Stomach (tissue), 4 donors: ENCODE data around the gene TUFM.

Experiments
- POLR2A ChIP-seq, 4 donors: fragments of 450-650 bp; IDR thresholded peaks; one replicate each; pipeline ENCODE4 v1.6.1; 2016; ENCODE audit warnings: antibody characterized with exemption in 4 of 4, control low read depth in 2 of 4, mild to moderate bottlenecking in 1 of 4, moderate library complexity in 1 of 4
- POLR2AphosphoS5 ChIP-seq, 3 donors: sonication (generic); formaldehyde crosslinking; IDR thresholded peaks; one replicate each; pipeline ENCODE4 v1.6.1; 2016; ENCODE audit warnings: antibody characterized with exemption in 3 of 3
- TF ChIP-seq, protein P1 (sequence below), 7 experiments: fragments of 450-650 bp in 4 of 7; fragments of 200-600 bp in 3 of 7; sonication (generic) in 3 of 7; IDR thresholded peaks; one replicate each; pipeline ENCODE4 v1.5.1; 2016 to 2019; ENCODE audit warnings: antibody characterized with exemption in 7 of 7, control low read depth in 2 of 7, mild to moderate bottlenecking in 1 of 7

DNA sequence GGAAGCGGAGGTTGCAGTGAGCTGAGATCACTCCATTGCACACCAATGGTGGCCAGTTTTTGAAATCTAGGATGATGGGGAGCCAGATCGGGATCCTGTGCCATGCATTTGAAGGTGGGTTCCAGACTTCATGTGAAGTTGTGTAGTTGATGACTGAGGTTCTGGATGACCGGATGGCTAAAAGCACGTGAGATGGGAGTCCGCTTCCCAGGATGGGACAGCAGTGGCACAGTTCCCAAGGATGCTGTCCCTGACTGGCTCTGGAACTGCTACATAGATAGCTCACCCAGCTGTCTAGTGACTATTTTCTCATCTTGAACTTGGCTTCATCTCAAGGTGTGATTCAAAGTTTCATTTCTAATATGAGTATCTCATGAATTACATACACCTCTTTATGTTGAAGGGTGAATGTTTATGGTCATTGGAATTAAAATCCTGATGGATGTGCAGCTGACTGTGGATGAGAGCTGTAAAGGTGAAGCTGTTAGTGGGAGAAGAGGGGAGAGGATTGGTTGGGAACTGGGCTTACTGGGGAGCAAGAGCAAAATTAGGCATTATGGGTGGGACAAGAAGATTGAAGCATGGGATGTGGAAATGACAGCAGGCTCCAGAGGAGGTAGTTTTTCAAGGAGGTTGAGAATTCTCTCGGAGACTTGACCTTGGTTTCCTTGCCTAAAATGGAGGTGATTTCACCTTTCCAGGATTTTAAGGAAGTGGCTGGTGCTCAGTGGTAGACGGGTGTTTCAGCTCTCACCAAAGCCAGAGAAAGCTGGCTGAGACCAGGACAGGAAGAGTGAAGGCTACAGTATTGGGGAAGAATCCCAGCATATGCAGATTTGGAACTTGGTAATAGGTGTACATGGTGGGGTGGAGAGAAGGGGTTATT is 8.2 kb downstream of the TUFM start:
- TF ChIP-seq, protein P1, sequence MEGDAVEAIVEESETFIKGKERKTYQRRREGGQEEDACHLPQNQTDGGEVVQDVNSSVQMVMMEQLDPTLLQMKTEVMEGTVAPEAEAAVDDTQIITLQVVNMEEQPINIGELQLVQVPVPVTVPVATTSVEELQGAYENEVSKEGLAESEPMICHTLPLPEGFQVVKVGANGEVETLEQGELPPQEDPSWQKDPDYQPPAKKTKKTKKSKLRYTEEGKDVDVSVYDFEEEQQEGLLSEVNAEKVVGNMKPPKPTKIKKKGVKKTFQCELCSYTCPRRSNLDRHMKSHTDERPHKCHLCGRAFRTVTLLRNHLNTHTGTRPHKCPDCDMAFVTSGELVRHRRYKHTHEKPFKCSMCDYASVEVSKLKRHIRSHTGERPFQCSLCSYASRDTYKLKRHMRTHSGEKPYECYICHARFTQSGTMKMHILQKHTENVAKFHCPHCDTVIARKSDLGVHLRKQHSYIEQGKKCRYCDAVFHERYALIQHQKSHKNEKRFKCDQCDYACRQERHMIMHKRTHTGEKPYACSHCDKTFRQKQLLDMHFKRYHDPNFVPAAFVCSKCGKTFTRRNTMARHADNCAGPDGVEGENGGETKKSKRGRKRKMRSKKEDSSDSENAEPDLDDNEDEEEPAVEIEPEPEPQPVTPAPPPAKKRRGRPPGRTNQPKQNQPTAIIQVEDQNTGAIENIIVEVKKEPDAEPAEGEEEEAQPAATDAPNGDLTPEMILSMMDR (IDR thresholded peaks at IDR 0.05) = no peak
- no peak for TF ChIP-seq POLR2AphosphoS5 (IDR thresholded peaks at IDR 0.05)
- TF ChIP-seq POLR2A (IDR thresholded peaks at IDR 0.05) = no peak
